Activated CD8-positive, alpha-beta memory T cell treated with anti-CD3 and anti-CD28 coated beads for 24 hours (primary cell): ENCODE data around the gene BTBD19.
"Not testable (repeated sequence)": the region's sequence is repeated elsewhere in the genome, so short reads cannot be mapped to it uniquely, and the experiment has no call there.

Experiments used
- DNase-seq: peaks from one replicate; pipeline ENCODE4 v3.0.0-alpha.2; 2020

The BTBD19 gene

GRCh38 chr1:44810101-44810761 lies 1.9 kb downstream of the BTBD19 start:
- peak; percentile 73 for DNase-seq

- DNase-seq: not testable (repeated sequence)
These were observed 2.4 kb downstream of the BTBD19 start for GRCh38 chr1:44810762-44811105.

GRCh38 chr1:44811234-44811633 lies 2.9 kb downstream of the BTBD19 start:
- no peak for DNase-seq

GRCh38 chr1:44812822-44813543 lies 4.7 kb downstream of the BTBD19 start:
- no peak for DNase-seq

- DNase-seq: not testable (repeated sequence)
These were observed 7.6 kb downstream of the BTBD19 start for GRCh38 chr1:44815926-44816325.

GRCh38 chr1:44817307-44817706 lies 9.0 kb downstream of the BTBD19 start:
- DNase-seq: no peak

- no peak for DNase-seq
These were observed 9.6 kb downstream of the BTBD19 start for GRCh38 chr1:44817771-44818495.

GRCh38 chr1:44819196-44819607 lies 10.9 kb downstream of the BTBD19 start:
- DNase-seq: no peak

GRCh38 chr1:44819608-44820327 lies 11.4 kb downstream of the BTBD19 start:
- peak; percentile 97 for DNase-seq

- no peak for DNase-seq
These were observed 12.3 kb downstream of the BTBD19 start for GRCh38 chr1:44820328-44821239.

- DNase-seq: no peak
These were observed 13.0 kb downstream of the BTBD19 start for GRCh38 chr1:44821240-44821715.

- DNase-seq: no peak
These were observed 13.9 kb downstream of the BTBD19 start for GRCh38 chr1:44822131-44822701.

- DNase-seq: no peak
These were observed 14.7 kb downstream of the BTBD19 start for GRCh38 chr1:44822981-44823451.

- DNase-seq: not testable (repeated sequence)
These were observed 16.1 kb downstream of the BTBD19 start for GRCh38 chr1:44824392-44824791.

- no peak for DNase-seq
These were observed 18.3 kb downstream of the BTBD19 start for GRCh38 chr1:44826375-44827196.

GRCh38 chr1:44827197-44828002 lies 19.1 kb downstream of the BTBD19 start:
- no peak for DNase-seq

- no peak for DNase-seq
These were observed 19.8 kb downstream of the BTBD19 start for GRCh38 chr1:44828003-44828651.

GRCh38 chr1:44828841-44829440 lies 20.6 kb downstream of the BTBD19 start:
- no peak for DNase-seq
